T1000 (cell line): ENCODE results near the gene SCML2.
"Not testable (repeated sequence)": the region's sequence is repeated elsewhere in the genome, so short reads cannot be mapped to it uniquely, and the experiment has no call there.

Experiments
- DNase-seq: peaks from one replicate; lab custom pipeline; 2025; ENCODE audit warnings: mixed read lengths; lab: John Stamatoyannopoulos, UW

The SCML2 gene

DNA sequence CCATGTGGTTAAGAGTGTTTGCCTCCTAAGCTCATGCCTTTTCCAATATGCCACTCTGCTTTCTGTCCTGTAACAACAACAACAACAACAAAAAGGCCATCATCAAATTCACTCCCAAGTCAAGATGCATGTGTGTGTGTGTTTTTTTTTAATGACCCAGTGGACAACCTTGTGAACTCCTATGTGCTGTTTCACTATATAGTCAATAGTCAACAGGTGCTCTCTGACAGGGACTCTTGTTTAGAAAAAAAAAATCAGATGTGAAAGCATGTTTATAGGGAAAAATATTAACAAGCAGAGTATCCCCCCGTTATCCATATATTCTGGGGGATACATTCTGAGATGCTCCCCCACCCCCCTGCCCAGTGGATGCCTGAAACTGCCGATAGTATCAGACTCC, 83.2 kb downstream of the SCML2 start:
- DNase-seq, result no peak

DNA sequence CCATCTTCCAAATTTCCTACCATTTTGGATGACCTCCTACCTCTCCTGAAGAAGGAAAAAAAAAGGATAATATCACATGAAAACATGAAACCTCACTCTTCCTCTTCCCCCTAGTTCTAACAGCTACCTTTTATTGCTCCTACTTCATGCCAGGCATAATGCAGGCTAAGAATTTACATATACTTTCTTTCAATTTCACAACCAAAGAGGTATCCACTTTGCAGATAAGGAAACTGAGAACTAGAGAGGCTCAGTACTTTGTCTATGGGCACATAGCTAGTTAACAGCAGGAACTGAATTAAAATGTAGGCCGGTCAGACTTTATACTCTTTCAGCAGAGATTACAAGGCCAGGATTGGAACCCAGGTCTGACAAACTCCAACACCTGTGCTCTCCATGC, 99.4 kb downstream of the SCML2 start:
- DNase-seq, result no peak

DNA sequence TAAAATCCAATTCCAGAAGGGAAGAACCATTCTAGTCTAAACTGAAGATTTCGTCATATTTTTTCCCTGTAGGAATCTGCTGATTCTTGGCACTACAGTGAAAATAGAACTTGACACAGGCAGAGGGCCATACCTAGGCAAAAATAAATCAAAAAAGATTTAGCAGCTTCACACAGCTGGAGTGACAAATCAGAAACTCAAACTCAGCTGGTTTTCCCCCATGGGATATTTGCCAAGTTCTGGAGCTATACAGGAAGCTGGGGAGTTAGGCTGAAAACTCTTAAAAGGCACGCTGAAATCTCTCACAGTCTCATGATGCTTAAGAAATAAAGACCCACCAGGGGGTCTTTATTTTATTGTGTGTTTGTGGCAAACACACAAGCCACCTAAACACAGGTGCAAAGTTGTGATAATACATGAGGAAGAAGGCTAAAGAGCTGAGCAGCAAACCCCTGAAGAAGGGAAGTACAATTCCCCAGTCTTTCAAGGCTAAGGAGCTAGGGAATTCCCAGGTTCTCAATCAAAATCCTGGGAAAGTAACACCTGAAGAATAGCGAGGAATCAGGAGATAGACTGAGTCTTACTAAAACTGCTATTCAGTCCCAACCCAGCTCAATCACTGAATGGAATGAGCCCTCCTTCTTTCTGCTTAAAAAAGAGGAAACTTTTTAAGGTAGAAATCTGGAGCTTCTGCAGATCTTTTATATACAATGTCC, 101.7 kb downstream of the SCML2 start:
- no peak for DNase-seq

DNA sequence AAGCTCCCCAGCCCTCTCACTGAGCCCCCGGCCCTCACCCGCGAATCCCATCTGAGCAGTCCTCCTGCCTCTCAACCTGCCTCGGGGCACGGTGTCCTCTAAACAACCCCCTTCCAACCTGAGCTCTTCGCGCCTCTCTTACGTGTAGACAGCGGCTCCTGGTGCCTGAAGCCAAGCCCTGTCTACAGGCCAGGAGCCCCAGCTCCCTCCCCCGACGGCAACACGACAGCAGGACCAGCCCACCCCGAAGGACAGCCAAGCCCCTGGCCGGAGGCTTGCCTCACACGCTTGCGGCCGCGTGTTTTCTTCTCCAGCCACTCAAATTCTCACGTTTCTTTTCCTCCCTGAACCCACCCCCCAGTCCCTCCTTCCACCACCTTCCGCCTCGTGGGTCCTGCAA, 124.8 kb downstream of the SCML2 start:
- DNase-seq, result not testable (repeated sequence)

DNA sequence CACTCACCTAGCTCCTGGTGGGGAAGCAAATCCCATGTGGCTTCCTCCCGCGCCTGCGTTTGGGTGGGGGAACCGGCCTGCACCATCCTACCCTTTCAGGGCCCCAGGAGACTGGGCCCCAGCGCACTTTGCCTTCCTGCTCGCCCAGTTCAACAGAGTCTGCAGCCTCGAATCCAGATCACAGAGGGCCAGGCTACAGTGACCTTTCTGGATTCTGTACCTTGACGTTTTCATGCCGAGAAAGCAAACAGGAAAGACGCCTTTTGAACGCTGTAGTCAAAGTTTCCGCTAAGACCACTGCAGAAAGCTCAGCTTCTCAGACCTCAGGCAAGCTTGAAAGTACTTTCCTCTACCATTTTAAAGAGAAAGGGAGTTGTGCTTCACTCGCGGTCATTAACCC, 126.4 kb downstream of the SCML2 start:
- no peak for DNase-seq

DNA sequence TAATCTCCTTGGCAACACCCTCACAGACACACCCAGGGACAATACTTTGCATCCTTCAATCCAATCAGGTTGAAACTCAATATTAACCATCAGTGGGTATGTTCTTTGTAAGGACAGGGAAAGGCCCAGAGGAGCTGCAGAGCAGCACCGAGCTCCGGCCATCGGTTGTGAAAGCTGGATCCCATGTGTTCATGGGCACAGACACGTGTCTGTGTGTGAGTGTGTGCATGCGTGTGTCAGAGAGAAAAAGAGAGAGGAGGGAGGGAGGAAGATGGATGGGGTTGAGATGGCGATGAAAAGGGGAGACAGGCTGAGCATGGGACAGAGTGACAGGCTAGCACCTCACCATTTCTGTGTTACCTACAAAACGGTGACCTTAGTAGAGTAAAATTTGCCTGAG, 127.0 kb downstream of the SCML2 start:
- no peak for DNase-seq

DNA sequence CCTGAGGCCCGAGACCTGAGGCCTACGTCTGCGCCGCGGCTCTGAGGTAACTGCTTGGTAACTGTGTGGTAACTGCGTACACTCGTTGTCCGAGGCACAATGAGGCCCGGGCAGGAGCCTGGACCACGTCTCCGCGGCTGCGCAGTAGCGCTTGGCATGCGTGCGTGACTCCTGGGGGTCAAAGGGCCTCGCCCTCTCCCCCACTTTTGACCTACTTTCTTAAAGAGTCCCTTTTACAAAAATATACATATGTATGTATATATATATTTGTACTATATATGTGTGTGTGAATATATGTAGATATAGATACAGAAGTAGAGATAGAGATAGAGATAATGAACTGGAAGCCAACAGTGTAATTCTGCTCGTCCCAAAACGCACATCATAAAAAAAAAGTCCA, 133.7 kb downstream of the SCML2 start, which contains the start of gene BEND2:
TSS of gene BEND2 (minus strand) at position 101 of the 400 bp plus-strand sequence. CDS start 136 bp downstream, outside the sequence.
- DNase-seq, result no peak

DNA sequence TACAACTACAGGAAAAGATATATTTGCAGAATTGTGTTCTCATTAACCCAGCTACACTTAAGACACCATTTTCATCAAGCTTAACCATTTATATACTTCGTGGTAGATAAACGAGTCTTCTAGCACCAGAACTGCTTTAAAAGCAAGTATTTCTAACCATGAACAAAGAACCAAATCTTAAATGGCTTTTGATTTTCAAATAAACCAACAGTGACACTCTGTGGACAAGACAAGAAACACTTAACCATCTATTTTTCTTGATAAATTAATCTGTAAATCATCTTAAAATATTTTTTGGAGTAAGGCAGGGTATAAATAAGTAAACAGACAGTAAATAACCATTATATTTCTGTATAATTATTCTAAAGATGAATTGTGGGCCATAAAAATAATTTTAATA, 144.0 kb downstream of the SCML2 start:
- no peak for DNase-seq

DNA sequence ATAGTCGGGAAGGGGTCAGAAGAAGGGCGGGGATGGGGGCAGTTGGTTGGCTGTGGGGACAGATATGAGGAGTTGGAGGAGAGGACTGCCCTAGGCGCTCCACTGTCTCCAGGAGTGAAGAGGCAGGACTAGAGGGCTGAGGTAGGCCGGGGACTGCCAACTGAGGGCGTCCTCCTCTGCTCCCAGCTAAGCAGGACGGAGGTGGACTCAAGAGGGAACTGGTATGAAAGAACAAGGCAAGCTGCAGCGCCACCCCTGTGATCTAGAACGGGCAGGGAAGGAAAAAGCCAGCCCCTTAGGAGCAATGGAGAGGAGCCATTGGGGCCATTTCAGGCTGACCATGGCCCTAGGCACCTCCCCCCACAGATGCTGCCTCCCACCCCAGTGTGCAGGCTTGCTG, 147.8 kb downstream of the SCML2 start:
- no peak for DNase-seq

DNA sequence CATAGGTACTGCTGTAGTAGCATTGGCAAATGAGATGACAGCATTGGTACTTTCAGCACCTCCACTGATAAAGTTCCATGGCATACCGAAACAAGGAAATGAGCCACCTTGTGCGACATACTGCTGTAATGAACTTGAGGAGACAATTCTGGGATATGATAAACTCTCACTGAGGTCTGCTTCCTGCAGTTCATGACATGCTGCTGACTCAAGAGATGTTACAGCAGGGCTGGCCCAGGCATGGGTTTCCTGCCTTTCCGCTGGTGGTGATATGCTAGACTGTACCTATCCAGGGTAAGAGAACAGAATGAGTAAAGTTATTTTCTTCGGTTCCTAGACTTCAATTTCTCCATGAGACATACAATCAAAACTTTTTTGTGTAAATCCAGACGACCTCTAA, 150.9 kb downstream of the SCML2 start:
- no peak for DNase-seq

DNA sequence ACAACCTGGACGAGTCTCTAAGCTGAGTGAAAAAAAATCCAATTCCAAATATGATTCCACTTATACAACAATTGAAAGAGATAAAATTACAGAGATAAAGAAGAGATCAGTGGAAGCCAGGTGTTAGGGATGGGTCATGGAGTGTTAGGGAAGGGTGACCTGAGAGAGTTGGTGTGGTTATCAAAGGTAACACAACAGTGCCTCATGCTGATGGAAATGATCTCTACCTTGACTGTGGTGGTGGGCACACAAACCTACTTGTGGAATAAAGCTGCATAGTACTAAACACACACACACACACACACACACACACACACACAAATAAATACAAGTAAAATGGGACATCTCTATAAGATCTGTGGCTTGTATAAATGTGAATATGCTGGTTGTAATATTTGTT, 159.8 kb downstream of the SCML2 start:
- no peak for DNase-seq
